A172 (cell line): Measurements from ENCODE around the gene POLR2J. TPM values are rescaled to one million over a fixed set of nuclear protein-coding genes. Genes with fewer than 3 reads are reported as not detected.
"Not testable (repeated sequence)": the region's sequence is repeated elsewhere in the genome, so short reads cannot be mapped to it uniquely, and the experiment has no call there.

Experiments used
- DNase-seq: peaks from one replicate; pipeline ENCODE4 v3.0.0-alpha.2; 2015; ENCODE audit warnings: low spot score
- total RNA-seq: library from RNA; depleted of rRNA; stranded (reverse); fragments of >200 nt; shearing (Covaris generic); gene quantifications from 2 replicates; pipeline ENCODE4 v1.2.3, GENCODE V29; 2014

The POLR2J gene
- total RNA-seq, 1 experiment from 2014 or later = 52.1 TPM

DNA sequence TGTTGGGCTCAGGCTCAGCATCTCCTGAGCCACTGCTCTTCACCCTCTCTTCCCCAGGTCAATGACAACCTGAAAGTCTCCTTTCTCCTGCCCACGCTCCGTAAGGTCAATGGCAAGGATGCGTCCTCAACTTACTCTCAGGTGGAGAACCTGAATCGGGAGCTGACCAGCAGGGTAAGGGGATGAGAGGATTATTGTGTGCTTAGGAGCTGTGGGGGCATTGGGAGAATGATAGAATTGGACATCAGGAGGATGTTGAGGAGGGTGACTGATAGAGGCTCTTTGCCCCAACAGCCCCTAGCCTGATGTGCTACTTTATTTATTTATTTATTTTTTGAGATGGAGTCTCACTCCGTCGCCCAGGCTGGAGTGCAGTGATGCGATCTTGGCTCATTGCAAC lies 12.6 kb downstream of the POLR2J start:
- no peak for DNase-seq

DNA sequence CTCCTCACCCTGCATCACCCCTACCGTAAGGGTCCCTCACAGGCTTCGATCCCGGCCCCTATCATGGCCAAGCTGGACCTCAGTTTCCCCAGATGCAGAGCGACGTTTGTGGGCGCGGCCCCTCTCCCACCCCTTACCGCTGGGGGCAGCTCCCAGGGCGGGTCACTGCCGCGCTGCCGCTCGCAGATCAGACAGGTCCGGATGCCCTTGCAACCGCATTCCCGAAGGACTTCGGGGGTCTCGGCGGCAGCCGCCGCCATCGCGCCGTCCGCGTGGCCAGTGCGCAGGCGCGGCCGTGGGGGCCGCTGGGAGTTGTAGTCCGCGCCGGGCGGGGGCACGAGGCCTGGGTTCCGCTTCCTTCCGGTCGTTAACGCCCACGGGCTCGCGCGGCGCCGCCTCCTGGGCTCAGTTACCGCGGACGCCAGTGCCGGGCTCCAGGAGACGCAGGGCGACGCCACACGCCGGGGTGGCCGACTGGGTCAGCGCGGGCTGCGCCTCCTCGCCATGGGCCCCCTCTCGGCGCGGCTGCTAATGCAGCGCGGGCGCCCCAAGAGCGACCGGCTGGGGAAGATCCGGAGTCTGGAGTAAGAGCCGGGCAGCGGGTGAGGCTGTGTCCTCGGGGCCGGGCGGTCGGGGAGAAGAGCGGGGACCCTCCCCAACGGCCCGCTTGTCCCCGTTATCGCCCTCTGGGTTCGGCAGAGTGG lies 14.0 kb downstream of the POLR2J start, which contains the start of the genes ALKBH4 and LRWD1:
Gene ALKBH4 (minus strand): TSS at position 287 of the 704 bp plus-strand sequence. CDS start 27 bp downstream, at position 260.
Gene LRWD1 (plus strand): TSS at position 408 of the 704 bp plus-strand sequence. CDS start 97 bp downstream, at position 505.
- peak; percentile 81 for DNase-seq

DNA sequence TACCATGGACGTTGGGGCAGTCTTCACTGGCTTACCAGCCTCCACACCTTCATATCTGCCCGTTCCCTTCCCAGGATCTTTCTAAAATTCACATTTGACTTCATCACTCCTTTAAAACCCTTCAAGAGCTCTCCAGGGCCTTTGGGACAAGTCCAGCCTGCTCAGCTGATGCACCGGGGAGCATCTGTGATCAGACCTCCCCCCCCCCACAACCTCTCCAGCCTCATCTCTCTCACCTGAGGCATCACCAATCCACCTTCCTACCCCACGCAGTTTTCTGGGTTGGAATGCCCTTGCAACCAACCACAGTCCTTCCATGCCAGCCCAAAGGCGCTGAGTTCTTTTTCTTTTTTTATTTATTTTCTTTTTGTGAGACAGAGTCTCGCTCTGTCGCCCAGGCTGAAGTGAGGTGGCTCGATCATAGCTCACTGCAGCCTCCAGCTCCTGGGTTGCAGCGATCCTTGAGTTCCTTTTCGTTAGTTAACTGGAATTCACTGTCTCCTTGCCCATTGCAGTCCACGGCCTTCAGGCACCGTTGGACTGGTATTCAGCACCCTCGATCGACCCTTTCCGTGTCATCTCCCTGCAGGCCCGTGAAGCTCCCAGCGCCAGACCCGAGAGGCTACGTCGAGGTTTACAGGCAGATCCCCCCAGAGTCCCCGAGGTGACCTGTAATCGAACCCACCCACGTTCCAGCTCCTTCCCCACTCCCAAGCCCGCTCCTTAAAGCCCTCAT lies 14.7 kb downstream of the POLR2J start:
- DNase-seq = no peak

DNA sequence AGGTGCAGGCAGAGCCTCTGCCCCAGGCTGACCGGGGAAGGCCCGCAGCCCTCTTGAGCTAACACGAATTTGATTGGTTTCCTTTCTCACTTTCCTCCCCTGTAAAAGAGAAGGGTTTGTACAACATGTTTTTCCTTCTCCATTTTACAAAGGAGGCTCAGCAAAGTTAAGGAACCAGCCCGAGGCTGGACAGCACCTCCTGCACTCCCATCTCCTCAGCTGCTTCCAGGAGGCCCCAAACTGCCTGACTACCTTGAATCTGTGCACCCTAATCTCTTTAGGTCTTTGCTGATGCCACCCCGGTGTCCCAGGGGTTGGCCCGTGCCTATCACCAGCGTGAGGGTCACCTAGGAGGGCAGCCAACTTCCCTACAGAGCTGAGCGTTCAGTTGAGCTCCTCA lies 18.3 kb downstream of the POLR2J start:
- DNase-seq = no peak

DNA sequence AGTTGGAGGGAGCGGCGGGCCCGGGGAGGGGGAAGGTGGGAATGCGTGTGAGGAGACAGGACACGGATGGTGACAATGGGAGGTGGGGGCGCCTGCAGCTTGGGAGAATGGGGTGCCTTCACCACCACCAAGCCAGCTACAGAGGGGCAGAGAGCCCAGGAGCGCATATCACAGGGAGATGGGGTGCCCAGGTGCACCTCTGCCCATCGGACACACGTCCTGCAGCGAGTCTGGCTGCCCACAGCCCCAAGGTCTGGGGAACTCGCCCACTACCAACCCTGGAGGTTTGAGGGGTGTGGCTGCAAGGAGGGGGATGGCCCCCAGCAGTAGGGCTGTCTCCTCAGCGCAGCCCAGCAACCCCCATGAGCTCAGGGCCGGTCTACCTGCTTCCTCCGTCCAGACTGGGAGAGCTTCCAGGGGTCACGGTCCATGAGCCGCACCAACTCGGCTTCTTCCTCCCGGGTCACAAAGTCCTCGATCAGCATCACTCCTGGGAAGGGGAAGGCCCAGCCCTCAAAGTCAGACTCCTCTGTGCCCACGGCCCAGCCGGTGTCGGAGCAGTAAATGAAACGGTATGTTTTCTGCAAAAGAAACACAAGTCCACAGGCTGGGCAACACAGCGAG lies 19.4 kb downstream of the POLR2J start:
- no peak for DNase-seq

DNA sequence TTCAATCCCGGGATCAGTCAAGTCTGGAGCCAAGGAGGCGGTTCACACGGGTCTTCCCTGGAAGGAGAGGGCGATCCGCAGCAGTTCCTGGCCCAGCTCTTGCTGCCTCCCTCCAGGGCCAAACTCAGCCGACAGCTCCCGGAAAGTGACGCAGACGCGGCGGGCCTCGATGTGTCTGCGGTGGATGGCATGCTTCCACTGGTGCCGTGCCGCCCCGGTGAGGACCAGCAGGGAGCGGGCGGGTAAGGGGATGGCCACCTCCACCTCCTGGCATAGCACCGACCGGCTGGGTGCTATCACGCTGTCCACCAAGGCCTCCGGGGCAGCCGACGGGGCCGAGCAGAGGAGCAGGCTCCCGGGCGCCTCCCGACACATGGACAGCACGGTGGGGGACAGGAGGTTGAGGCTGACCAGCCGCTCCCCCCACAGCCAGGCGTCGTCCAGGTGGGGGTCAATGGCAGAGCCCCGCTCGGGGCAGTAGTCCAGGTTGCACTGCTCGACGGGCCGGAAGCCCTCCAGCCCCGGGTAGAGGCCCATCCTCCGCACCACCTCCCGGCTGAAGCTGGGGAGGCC lies 21.3 kb downstream of the POLR2J start:
- DNase-seq = no peak

DNA sequence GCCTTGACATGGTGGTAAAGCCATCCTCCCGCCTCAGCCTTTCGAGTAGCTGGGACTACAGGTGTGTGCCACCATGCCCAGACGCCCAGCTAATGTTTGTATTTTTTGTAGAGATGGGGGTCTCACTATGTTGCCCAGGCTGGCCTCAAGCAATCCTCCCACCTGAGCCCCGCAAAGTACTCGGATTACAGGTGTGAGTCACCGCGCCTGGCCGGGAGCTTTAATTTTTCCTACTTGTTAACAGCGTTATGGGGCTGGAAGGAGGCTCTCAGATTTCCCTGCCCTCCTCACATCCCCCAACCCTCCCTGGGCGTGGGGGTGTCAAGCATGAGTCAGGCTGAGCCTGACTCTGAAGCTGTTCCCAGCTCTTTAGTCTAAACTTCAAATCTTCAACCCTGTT lies 22.4 kb downstream of the POLR2J start:
- DNase-seq = peak; percentile 61

DNA sequence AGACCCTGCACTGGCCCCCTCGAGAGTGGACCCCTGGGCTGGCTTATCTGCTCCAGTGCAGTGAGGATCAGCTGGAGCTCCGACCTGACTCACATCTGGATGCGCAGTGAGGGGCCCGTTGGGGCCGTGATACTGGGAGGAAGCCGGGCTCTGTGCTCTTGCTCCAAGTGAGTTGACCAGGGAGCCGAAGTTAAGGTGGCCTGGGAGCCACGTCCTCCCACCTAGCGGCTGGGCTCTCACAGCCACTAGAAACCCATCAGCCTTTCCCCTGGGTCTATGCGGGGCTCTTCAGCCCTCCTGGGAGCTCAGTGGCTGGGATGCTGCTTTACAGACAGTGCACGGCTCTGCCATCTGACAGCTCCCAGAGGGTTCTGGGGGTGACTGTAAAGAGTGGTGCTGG lies 23.1 kb downstream of the POLR2J start:
- DNase-seq = no peak

DNA sequence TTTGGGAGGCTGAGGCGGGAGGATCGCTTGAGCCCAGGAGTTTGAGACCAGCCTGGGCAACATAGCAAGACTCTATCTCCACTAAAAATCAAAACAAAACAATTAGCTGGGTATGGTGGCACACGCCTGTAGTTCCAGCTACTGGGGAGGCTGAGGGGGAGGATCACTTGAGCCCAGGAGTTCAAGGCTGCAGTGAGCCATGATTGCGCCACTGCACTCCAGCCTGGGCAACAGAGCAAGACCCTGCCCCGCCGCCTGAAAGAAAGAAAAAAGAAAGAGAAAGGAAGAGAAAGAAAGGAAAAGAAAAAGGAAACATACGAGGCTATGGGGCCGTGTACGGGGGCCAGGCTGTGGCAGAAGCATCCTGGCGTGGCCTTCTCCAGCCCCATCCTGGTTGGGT lies 23.8 kb downstream of the POLR2J start:
- DNase-seq = not testable (repeated sequence)

DNA sequence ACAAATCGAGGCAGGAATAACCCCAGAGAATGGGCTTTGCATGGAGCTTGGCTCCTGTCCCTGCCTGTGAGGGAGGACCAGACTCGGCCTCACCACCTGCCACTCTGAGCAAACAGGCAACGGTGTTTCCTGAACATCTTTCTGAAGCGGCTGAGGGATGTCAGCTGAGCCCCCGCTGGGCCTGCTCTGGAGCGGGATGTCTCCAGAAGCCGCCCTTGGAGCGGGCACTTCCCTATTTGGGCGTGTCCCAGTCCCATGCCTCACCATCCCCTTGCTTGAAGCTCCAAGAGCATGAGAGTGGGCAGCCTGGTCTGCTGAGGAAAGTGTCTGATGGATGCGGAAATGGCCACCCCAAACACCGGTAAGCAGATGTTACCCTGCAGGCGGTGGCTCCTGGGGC lies 24.3 kb downstream of the POLR2J start:
- no peak for DNase-seq

DNA sequence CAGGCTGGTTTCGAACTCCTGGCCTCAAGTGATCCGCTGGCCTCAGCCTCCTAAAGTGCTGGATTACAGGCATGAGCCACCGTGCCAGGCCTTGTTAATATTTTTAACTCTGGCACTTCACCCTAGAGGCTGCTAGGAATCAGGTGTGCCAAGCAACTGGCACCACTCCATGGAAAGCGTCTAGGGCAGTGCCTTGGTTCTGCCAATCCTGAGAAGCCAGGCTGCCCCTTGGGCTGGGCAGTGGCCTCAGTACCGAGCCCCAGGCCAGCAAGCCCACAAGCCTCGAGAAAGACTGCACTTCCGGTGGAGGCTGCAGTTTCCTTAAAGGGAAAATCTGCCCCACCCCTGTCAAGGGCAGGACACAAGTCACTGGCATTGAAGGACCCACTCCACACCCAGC lies 25.4 kb downstream of the POLR2J start:
- no peak for DNase-seq

DNA sequence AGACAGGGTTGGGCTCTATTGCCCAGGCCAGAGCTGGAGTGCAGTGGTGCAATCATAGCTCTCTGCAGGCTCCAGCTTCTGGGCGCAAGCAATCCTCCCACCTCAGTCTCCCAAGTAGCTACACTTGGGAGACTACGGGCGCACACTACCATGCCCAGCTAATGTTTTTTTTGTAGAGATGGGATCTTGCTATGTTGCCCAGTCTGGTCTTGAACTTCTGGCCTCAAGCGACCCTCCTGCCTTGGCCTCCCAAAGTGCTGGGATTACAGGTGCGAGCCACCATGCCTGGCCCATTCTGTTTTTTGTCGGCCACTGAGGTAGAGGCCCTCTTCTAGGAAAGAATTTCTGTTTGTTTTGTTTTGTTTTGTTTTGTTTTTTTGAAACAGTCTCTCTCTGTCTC lies 26.3 kb downstream of the POLR2J start:
- no peak for DNase-seq

DNA sequence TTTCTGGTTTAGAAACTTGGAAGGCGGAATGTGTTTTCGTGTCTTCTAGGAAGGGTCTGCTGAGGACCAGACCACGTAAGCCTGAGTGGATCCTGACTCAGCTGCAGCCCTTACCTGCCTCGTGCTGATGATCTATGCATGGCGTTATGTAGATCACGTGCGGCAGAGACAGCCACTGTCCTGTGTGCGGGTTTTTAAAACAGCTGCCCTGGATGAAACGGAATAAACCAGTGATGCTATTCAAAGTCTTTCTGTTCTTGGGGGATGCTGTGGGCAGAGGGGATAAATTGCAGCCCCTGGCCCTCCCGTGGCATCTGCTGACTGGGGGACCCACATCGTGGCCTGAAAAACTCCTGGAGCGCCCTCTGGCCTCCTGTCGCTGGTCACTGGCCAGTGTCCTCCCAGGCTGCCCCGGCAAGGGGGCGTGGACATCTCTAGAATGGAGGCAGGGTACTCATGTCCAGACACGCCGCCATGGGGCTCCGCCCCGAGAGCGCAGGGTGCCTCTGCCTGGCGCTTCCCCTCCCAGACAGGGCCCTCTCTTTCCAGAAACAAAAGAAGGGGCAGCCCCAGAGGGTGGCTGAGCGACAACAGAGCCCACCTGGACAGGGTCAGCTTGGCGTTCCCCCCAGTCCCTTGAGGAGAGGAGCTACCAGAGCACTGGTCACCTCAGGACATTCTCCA lies 27.2 kb downstream of the POLR2J start:
- no peak for DNase-seq

DNA sequence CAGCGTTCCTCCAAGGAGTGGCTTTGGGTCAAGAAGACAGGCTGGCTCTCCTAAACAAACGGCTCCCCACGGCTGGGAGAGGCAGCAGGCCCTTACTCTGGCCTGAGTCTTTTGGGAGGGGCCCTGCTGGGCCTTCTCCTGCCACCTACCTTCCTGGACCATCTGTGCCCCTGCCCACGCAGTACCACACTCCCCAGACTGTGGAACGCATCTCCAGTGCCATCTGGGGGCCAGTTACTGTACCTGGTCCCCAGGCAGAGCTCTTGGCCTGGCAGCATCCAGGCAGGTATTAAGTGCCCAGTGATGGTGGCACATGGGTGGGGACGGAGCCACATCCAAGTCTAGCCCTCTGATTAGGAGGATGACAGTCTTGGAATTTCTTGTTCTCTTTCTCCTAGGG lies 28.5 kb downstream of the POLR2J start:
- DNase-seq = no peak

DNA sequence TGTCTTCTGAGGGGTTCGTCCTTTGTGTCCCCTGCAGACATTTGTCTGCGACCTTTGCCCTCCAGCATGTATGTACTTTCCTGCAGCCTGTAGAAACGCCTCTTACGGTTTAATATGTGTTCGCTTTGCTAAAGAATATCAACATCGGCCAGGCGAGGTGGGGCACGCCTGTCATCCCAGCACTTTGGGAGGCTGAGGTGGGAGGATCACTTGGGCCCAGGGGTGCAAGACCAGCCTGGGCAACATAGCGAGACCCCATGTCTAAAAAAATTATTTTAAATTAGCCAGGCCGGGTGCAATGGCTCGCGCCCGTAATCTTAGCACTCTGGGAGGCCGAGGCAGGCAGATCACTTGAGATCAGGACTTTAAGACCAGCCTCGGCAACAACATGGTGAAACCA lies 29.6 kb downstream of the POLR2J start:
- no peak for DNase-seq

DNA sequence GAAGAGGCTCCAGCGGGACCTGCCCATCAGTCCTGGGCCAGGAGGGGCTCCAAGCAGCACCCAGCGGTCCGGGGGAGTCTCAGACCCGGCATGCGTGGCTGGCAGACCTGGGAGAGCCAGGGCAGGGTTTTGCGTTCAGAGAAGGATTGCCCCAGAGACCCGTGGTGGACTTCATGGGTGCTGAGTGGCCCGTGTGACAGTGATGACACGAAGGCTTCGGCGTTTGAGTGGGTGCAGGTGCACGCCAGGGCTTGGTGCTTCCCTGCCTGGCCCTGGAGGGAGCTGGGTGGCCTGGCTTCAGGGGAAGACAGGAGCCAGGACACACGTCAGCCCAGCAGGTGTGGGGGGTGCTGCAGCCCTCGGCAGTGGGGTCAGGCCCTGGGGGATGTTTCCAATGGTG lies 31.4 kb downstream of the POLR2J start:
- no peak for DNase-seq

DNA sequence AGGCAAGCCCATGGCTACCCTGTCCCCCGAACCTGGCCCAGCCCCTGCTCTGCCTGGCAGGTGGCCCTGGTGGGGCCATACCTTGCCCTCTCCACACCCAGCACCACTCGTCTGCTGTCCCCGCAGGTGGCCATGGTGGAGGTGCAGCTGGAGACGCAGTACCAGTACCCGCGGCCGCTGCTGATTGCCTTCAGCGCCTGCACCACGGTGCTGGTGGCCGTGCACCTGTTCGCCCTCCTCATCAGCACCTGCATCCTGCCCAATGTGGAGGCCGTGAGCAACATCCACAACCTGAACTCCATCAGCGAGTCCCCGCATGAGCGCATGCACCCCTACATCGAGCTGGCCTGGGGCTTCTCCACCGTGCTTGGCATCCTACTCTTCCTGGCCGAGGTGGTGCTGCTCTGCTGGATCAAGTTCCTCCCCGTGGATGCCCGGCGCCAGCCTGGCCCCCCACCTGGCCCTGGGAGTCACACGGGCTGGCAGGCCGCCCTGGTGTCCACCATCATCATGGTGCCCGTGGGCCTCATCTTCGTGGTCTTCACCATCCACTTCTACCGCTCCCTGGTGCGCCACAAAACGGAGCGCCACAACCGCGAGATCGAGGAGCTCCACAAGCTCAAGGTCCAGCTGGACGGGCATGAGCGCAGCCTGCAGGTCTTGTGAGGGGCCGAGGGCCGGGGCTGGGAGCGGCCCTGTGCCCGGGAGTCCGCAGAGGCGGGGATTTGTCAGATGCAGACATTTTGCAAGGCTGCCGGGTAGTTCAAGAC lies 32.1 kb downstream of the POLR2J start:
- DNase-seq = no peak

DNA sequence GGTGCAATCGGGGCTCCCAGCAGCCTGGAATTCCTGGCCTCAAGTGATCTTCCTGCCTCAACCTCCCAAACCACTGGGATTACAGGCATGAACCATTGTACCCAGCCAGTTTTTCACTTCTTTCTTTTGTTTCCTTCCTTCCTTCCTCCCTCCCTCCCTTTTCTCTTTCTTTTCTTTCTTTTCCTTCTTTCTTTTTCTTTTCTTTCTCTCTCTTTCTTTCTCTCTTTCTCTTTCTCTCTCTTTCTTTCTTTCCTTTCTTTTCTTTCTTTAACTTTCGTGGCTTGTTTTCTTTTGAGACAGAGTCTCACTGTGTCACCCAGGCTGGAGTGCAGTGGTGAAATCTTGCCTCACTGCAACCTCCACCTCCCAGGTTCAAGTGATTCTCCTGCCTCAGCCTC lies 33.0 kb downstream of the POLR2J start:
- DNase-seq = no peak

DNA sequence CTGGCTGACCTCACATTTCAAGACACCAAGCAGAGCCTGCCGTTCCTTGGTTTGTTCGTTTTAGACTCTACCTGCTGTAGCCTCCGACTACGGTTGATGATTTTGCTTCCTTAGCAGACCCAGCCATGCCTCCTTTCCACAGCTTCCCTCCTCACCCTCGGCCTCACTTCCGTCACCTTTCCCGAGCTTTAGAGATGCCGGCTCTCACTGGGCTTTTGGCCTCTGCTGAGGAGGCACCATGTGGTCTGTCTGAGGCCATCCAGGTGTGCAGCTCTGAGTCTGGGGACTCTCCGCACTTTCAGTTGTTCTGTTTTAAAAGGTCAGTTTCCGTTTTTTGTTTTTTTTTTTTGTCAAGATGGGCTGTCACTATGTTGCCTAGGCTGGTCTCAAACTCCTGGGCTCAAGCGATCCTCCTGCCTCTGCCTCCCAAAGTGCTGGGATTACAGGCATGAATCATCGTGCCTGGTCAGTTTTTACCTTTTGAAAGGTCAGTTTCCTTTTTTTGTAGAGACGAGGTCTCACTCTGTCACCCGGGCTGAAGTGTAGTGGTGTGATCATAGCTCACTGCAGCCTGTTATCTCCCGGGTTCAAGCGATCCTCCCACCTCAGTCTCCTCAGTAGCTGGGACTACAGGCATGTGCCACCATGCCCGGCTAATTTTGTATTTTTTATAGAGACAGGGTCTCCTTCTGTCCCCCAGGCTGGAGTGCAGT lies 33.6 kb downstream of the POLR2J start:
- no peak for DNase-seq
